IPS DF 6.9 (cell line): Measurements from ENCODE around the gene TOR1B.
"Not testable (repeated sequence)": the region's sequence is repeated elsewhere in the genome, so short reads cannot be mapped to it uniquely, and the experiment has no call there.

ENCODE experiments used
- DNase-seq: peaks from one replicate; pipeline ENCODE4 v3.0.0-alpha.2; 2013; ENCODE audit warnings: low read depth, low spot score
- H3K27ac ChIP-seq: one replicate; pipeline ENCODE4 v1.5.1; 2013; ENCODE audit warnings: low read length, control low read depth
- H3K27me3 ChIP-seq: 2 replicates; pipeline ENCODE4 v1.6.1; 2013; ENCODE audit warnings: mild to moderate bottlenecking, low read length; ENCODE audit not compliant: control insufficient read depth, insufficient read depth
- H3K36me3 ChIP-seq: 2 replicates; pipeline ENCODE4 v1.6.1; 2013; ENCODE audit warnings: low read length; ENCODE audit not compliant: control insufficient read depth, insufficient read depth
- H3K4me1 ChIP-seq: 2 replicates; pipeline ENCODE4 v1.6.1; 2013; ENCODE audit warnings: low read length; ENCODE audit not compliant: control insufficient read depth, insufficient read depth
- H3K4me3 ChIP-seq: 2 replicates; pipeline ENCODE4 v1.5.1; 2013; ENCODE audit warnings: mild to moderate bottlenecking, low read length
- H3K9me3 ChIP-seq: 2 replicates; pipeline ENCODE4 v1.6.1; 2013; ENCODE audit warnings: low read length, inconsistent platforms; ENCODE audit not compliant: control insufficient read depth, insufficient read depth
- WGBS: extraction: QIAGEN DNeasy Blood & Tissue Kit; methylation state at CpG from one replicate; pipeline ENCODE4 v1.1.7; 2013; ENCODE audit warnings: mixed read lengths, missing lambda C conversion rate; ENCODE audit not compliant: insufficient read length, insufficient coverage; 5-methylcytosine and 5-hydroxymethylcytosine counted together

TOR1B gene

DNA sequence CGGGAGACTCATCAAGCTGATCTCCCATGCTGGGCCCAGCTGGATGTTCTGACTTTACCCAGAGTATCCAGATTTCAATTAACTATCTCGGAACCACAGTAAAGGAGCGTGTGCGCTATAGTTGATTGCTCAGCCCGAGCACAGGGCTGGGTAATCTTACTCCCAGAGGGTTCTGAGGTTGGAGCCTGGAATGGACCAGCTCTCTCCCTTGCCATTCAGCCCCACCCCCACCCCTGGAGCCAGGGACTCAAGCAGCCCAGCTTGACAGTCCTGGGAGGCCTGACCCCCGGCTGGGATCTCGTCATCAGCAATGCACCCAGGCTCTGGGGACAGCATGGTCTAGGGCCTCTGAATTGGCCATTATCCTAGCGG, 26.4 kb upstream of the TOR1B start:
- no peaks in the 10 kb centered on the region for H3K36me3 ChIP-seq
- no peak overlapping the region for H3K27ac ChIP-seq
- no peaks in the 10 kb centered on the region for H3K9me3 ChIP-seq
- DNase-seq = no peak
- no peaks in the 10 kb centered on the region for H3K27me3 ChIP-seq
- WGBS = no CpG with 5 or more reads among the region's 8 CpGs
- H3K4me1 ChIP-seq = peaks cover 2% of the 10 kb centered on the region; the same call in 1 of the 2 replicates
- H3K4me3 ChIP-seq = no peak overlapping the region

DNA sequence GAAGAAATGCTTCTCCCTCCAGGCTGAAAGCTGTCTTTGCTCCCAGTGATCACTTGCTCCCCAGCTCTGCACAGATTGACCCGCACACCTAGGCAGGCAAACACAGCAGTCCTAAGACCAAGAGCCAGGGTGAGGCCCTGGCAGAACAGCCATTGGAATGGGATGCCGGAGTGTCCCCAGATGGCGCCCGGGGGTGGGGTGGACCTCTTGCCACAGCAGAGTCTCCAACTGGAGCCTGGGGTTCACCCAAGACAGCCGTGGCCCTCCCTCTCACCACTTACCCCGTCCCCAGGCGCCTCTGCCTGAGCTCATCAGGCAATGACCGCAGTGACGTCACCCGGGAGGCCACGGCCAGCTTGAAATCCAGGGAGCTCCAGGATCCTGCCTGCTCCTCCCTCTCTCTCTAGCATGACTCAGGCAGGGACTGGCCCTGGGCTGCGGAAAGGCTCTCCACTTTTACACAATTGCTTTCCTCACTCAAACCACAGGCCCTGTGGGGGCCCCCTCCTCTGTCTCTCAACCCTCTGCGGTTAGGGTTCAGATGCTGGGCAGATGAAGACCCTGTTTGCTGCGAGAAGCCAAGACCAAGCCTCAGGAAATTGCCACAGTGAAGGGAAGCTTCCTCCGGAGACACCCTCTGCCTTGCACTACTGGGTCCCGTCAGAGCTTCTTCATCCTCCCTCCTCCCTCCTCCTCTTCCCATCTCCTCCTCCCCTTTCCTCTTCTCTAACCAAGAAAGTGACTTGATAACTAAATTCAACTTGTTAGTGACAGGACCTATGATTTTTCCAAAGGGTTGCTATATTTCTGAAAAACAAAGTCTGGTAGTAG, 25.8 kb upstream of the TOR1B start:
- Histone ChIP-seq H3K27ac (no peak overlapping the region), H3K4me3 (no peak overlapping the region), H3K4me1 (peaks cover 2% of the 10 kb centered on the region; the same call in 1 of the 2 replicates), H3K27me3 (no peaks in the 10 kb centered on the region), H3K36me3 (no peaks in the 10 kb centered on the region), H3K9me3 (no peaks in the 10 kb centered on the region)
- DNase-seq = no peak
- no CpG with 5 or more reads among the region's 16 CpGs for WGBS

DNA sequence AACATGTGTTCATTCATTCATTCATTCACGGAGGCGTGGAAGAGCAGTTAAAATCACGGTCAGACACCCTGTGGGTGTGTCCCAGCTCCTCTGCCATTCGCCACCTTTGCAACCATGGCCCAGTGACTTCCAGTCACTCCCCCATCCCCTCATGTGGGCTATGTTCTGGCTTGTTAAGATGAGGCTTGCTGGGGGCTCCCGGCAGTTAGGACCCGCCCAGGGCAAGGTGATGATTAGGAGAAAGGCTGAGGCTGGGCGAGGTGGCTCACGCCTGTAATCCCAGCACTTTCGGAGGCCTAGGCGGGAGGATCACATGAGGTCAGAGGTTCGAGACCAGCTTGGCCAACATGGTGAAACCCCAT, 25.2 kb upstream of the TOR1B start:
- H3K4me3 ChIP-seq = no peak overlapping the region
- no peak for DNase-seq
- no peak overlapping the region for H3K27ac ChIP-seq
- peaks cover 2% of the 10 kb centered on the region; the same call in 1 of the 2 replicates for H3K4me1 ChIP-seq
- WGBS = no CpG with 5 or more reads among the region's 11 CpGs
- no peaks in the 10 kb centered on the region for H3K9me3 ChIP-seq
- no peaks in the 10 kb centered on the region for H3K36me3 ChIP-seq
- no peaks in the 10 kb centered on the region for H3K27me3 ChIP-seq

- H3K27ac ChIP-seq = no peak overlapping the region
- peaks cover 2% of the 10 kb centered on the region; the same call in 1 of the 2 replicates for H3K4me1 ChIP-seq
- no peaks in the 10 kb centered on the region for H3K36me3 ChIP-seq
- H3K4me3 ChIP-seq = no peak overlapping the region
- no peak for DNase-seq
- no peaks in the 10 kb centered on the region for H3K27me3 ChIP-seq
- no CpG with 5 or more reads among the region's 3 CpGs for WGBS
- no peaks in the 10 kb centered on the region for H3K9me3 ChIP-seq
Measured at GRCh38 chr9:129778469-129778868, 24.5 kb upstream of the TOR1B start.

DNA sequence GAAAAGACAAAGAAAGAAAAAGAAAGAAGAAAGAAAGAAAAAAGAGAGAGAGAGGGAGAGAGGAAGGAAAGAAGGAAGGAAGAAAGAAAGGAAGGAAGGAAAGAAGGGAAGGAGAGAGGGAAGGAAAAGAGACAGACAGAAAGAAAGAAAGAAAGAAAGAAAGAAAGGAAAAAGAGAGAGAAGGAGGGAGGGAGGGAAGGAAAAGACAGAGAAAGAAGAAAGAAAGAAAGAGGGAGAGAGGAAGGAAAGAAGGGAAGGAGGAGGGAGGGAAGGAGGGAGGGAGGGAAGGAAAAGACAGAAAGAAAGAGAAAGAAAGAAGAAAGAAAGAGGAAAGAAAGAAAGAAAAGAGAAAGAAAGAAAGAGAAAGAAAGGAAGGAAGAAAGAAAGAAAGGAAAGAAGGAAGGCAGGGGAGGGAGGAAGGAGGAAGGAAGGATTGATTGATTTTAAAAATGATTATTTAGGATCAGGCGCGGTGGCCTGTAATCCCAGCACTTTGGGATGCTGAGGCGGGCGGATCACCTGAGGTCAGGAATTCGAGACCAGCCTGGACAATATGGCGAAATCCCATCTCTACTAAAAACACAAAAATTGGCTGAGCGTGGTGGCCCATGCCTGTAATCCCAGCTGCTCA, 23.3 kb upstream of the TOR1B start:
- 100% methylated on average over 2 of the region's 7 CpGs for WGBS
- no peak for DNase-seq

GRCh38 chr9:129781131-129781530, 21.9 kb upstream of the TOR1B start:
- peaks cover 2% of the 10 kb centered on the region; the same call in 1 of the 2 replicates for H3K4me1 ChIP-seq
- no peak for DNase-seq
- no peaks in the 10 kb centered on the region for H3K36me3 ChIP-seq
- no CpG with 5 or more reads among the region's 8 CpGs for WGBS
- no peak overlapping the region for H3K27ac ChIP-seq
- H3K27me3 ChIP-seq = no peaks in the 10 kb centered on the region
- no peak overlapping the region for H3K4me3 ChIP-seq
- no peaks in the 10 kb centered on the region for H3K9me3 ChIP-seq

More for the DNA sequence above, 23.3 kb upstream of the TOR1B start:
- Histone ChIP-seq H3K27me3 (no peaks in the 10 kb centered on the region), H3K9me3 (no peaks in the 10 kb centered on the region), H3K4me1 (peaks cover 2% of the 10 kb centered on the region; the same call in 1 of the 2 replicates), H3K4me3 (no peak overlapping the region), H3K27ac (no peak overlapping the region), H3K36me3 (no peaks in the 10 kb centered on the region)

GRCh38 chr9:129781981-129782380, 21.0 kb upstream of the TOR1B start:
- Histone ChIP-seq H3K27ac (no peak overlapping the region), H3K27me3 (no peaks in the 10 kb centered on the region), H3K9me3 (no peaks in the 10 kb centered on the region), H3K4me3 (no peak overlapping the region), H3K4me1 (no peaks in the 10 kb centered on the region), H3K36me3 (no peaks in the 10 kb centered on the region)
- no CpG with 5 or more reads among the region's 5 CpGs for WGBS
- no peak for DNase-seq

- no peak overlapping the region for H3K4me3 ChIP-seq
- no CpG with 5 or more reads among the region's 14 CpGs for WGBS
- H3K9me3 ChIP-seq = no peaks in the 10 kb centered on the region
- H3K27me3 ChIP-seq = no peaks in the 10 kb centered on the region
- no peak overlapping the region for H3K27ac ChIP-seq
- no peaks in the 10 kb centered on the region for H3K4me1 ChIP-seq
- peak; percentile 63 for DNase-seq
- no peaks in the 10 kb centered on the region for H3K36me3 ChIP-seq
Measured at GRCh38 chr9:129783516-129784361, 19.2 kb upstream of the TOR1B start.

DNA sequence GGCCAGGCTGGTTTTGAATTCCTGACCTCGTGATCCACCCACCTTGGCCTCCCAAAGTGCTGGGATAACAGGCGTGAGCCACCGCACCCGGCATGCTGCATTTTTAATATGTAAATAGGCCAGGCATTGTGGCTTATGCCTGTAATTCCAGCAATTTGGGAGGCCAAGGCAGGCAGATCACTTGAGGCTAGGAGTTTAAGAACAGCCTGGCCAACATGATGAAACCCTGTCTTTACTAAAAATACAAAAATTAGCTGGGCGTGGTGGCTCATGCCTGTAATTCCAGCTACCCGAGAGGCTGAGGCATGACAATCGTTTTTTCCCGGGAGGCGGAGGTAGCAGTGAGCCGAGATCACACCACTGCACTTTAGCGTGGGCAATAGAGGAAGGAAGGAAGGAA, 18.0 kb upstream of the TOR1B start:
- H3K36me3 ChIP-seq, H3K4me1 ChIP-seq, DNase-seq, H3K4me3 ChIP-seq, H3K9me3 ChIP-seq, H3K27ac ChIP-seq, H3K27me3 ChIP-seq: not testable (repeated sequence)
- WGBS = no CpG with 5 or more reads among the region's 11 CpGs

DNA sequence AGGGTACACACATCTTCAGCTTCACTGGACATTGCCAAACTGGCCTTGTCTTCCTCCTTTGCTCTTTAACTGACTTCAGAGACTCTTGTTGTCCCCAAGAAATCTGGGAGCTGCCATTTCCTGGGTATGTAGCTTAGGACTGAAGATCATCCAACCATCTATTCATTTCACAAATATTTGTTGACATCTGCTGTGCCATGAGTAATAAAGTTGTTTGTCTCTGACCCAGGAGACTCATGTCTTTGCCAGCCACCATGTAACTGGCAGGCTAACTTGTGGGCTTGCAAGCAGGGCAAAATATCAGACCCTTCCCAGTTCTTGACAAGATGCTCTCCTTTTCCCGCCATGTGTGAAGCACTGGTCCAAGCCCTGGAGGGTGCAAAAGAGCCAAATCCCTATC, 17.1 kb upstream of the TOR1B start:
- H3K4me1 ChIP-seq = no peaks in the 10 kb centered on the region
- H3K4me3 ChIP-seq = no peak overlapping the region
- no peaks in the 10 kb centered on the region for H3K9me3 ChIP-seq
- DNase-seq = no peak
- no peaks in the 10 kb centered on the region for H3K36me3 ChIP-seq
- no CpG with 5 or more reads among the region's 1 CpG for WGBS
- H3K27me3 ChIP-seq = no peaks in the 10 kb centered on the region
- no peak overlapping the region for H3K27ac ChIP-seq
